IMR-90 (cell line): Measurements from ENCODE around the gene ARL8B.

Experiments used
- CEBPB ChIP-seq: IDR thresholded peaks from 2 replicates; pipeline ENCODE4 v1.6.1; 2012; ENCODE audit warnings: low read depth, low read length, improper control_type of control experiment
- CTCF ChIP-seq: conservative IDR thresholded peaks from 2 replicates; pipeline ENCODE4 v1.5.1; 2012; ENCODE audit warnings: mild to moderate bottlenecking, low read depth, low read length, improper control_type of control experiment
- FOS ChIP-seq: fragments of 150-350 bp; IDR thresholded peaks from 2 replicates; pipeline ENCODE4 v1.6.1; 2016; ENCODE audit warnings: low read depth, low read length
- MAFK ChIP-seq: IDR thresholded peaks from 2 replicates; pipeline ENCODE4 v1.6.1; 2012; ENCODE audit warnings: low read depth, low read length, improper control_type of control experiment
- MXI1 ChIP-seq: IDR thresholded peaks from 2 replicates; pipeline ENCODE4 v1.6.1; 2012; ENCODE audit warnings: low read depth, mild to moderate bottlenecking, low read length, moderate library complexity, borderline replicate concordance
- POLR2A ChIP-seq: IDR thresholded peaks from 2 replicates; pipeline ENCODE4 v1.6.1; 2012; ENCODE audit warnings: mild to moderate bottlenecking, low read depth, low read length
- SMC3 ChIP-seq: fragments of 150-350 bp; IDR thresholded peaks from 2 replicates; pipeline ENCODE4 v1.6.1; 2016; ENCODE audit warnings: low read depth, mild to moderate bottlenecking, antibody characterized with exemption, low read length, moderate library complexity
- USF2 ChIP-seq: fragments of 150-350 bp; IDR thresholded peaks from 2 replicates; pipeline ENCODE4 v1.6.1; 2017; ENCODE audit warnings: mild to moderate bottlenecking, antibody characterized with exemption, low read length, low read depth

DNA sequence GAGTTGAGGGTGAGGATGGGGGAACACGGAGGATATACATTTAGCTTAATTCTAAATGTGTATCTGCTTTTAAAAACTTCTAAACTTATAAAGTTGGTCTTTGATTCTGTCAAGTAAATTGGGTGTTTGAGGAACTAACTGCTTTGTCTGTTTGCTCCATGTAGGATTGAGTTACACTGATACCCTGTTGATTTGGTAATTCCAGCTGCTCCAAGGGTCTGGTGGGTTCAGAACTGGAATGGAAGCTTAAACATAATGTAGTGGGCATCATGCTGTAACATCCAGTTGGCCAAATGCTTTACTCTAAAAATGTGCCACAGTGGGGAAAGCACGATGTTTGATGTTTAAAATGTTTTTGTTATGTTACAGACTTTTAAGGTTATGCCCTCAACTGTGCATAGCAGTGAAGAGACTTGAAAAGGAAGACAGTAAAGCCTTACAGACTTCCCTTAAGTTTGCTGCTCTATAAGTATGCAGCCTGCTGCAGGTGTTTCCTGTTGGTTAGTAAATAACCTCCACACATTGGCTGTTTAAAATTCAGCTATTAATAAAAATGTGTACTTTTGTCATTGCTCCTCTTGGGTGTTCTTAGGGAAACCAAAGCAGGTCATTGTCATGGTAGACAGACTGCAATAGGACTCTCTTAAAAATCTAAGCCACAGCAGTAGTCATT lies 59.5 kb downstream of the ARL8B start:
- TF ChIP-seq CTCF (no peak), CEBPB (no peak), POLR2A (no peak), FOS (no peak), SMC3 (no peak), MAFK (no peak), MXI1 (no peak), USF2 (no peak)
